NCI-H460 (cell line): ENCODE measurements around the gene FGGY. TPM values are rescaled to one million over a fixed set of nuclear protein-coding genes. Genes with fewer than 3 reads are reported as not detected.
"Not testable (repeated sequence)": the region's sequence is repeated elsewhere in the genome, so short reads cannot be mapped to it uniquely, and the experiment has no call there.

Source experiments
- DNase-seq: peaks from one replicate; pipeline ENCODE4 v3.0.0-alpha.2; 2016; ENCODE audit warnings: low read depth; ENCODE audit errors: extremely low read depth
- total RNA-seq: library from RNA; depleted of rRNA; stranded (reverse); fragments of >200 nt; shearing (Covaris generic); gene quantifications from 2 replicates; pipeline ENCODE4 v1.2.3, GENCODE V29; 2014

Gene FGGY
- total RNA-seq, 1 experiment from 2014 or later, result 6.3 TPM

- DNase-seq, result no peak
These were observed 408.8 kb downstream of the FGGY start for GRCh38 chr1:59705466-59706302.

- no peak for DNase-seq
These were observed 409.4 kb downstream of the FGGY start for GRCh38 chr1:59706303-59706599.

GRCh38 chr1:59707178-59707791 lies 410.4 kb downstream of the FGGY start:
- no peak for DNase-seq

GRCh38 chr1:59709333-59709732 lies 412.4 kb downstream of the FGGY start:
- DNase-seq, result no peak

GRCh38 chr1:59710920-59711319 lies 414.0 kb downstream of the FGGY start:
- not testable (repeated sequence) for DNase-seq

GRCh38 chr1:59714219-59714618 lies 417.3 kb downstream of the FGGY start:
- no peak for DNase-seq

- DNase-seq, result no peak
These were observed 418.1 kb downstream of the FGGY start for GRCh38 chr1:59714966-59715365.

- no peak for DNase-seq
These were observed 419.9 kb downstream of the FGGY start for GRCh38 chr1:59716832-59717231.

- no peak for DNase-seq
These were observed 421.4 kb downstream of the FGGY start for GRCh38 chr1:59718064-59718988.

GRCh38 chr1:59718989-59719360 lies 422.1 kb downstream of the FGGY start:
- DNase-seq, result no peak

GRCh38 chr1:59720326-59721115 lies 423.6 kb downstream of the FGGY start:
- no peak for DNase-seq

GRCh38 chr1:59730302-59730701 lies 433.4 kb downstream of the FGGY start:
- no peak for DNase-seq

GRCh38 chr1:59730759-59731478 lies 434.0 kb downstream of the FGGY start:
- peak; percentile 45 for DNase-seq

GRCh38 chr1:59731591-59731990 lies 434.7 kb downstream of the FGGY start:
- no peak for DNase-seq

- DNase-seq, result no peak
These were observed 435.5 kb downstream of the FGGY start for GRCh38 chr1:59732214-59732955.

- no peak for DNase-seq
These were observed 436.7 kb downstream of the FGGY start for GRCh38 chr1:59733443-59734141.

- not testable (repeated sequence) for DNase-seq
These were observed 439.0 kb downstream of the FGGY start for GRCh38 chr1:59735927-59736326.

GRCh38 chr1:59736744-59737143 lies 439.9 kb downstream of the FGGY start:
- no peak for DNase-seq

- no peak for DNase-seq
These were observed 440.7 kb downstream of the FGGY start for GRCh38 chr1:59737638-59738037.
